Endothelial cell of umbilical vein (primary cell): Measurements from ENCODE around the gene NXPH1. TPM values are rescaled to one million over a fixed set of nuclear protein-coding genes. Genes with fewer than 3 reads are reported as not detected.

ENCODE experiments used
- BruUV-seq: library from RNA; stranded (reverse); fragments of 400-500 nt; replicated peaks from 2 replicates; lab custom pipeline; 2021; lab: Mats Ljungman, UMichigan
- CTCF ChIA-PET: fragments of 300-600, 350-600 bp; sonication (Branson Sonifier 250); formaldehyde crosslinking; loops from one replicate; lab custom pipeline; 2021; ENCODE audit warnings: antibody characterized with exemption, inconsistent platforms; lab: Charles Lee
- POLR2A ChIA-PET: fragments of 300-600, 350-600 bp; sonication (Branson Sonifier 250); formaldehyde crosslinking; loops from one replicate; lab custom pipeline; 2021; ENCODE audit warnings: antibody characterized with exemption, inconsistent platforms; lab: Charles Lee
- DNase-seq: peaks from one replicate; pipeline ENCODE4 v3.0.0-alpha.2; 2011; ENCODE audit warnings: low read depth, low spot score
- FAIRE-seq: peaks from 2 replicates; lab custom pipeline; 2011; peaks lifted over from hg19 to GRCh38; lab: Jason Lieb, UNC
- H2AFZ ChIP-seq: 2 replicates; pipeline ENCODE4 v1.6.0; 2012; ENCODE audit warnings: low read depth, low read length, control low read depth, inconsistent platforms
- H3K27ac ChIP-seq: 2 replicates; pipeline ENCODE4 v1.5.1; 2011; ENCODE audit warnings: low read depth, mild to moderate bottlenecking, control low read depth, low read length, moderate library complexity; ENCODE audit not compliant: insufficient read depth
- H3K27me3 ChIP-seq, 2 experiments: 2 replicates each; pipeline versions ENCODE4 v1.6.0 to v1.6.1; 2011; ENCODE audit warnings: low read length in 2 of 2, mixed read lengths in 1 of 2; ENCODE audit not compliant: control insufficient read depth in 2 of 2, insufficient read depth in 2 of 2
- H3K36me3 ChIP-seq, 2 experiments: 2 replicates in 1 of 2; 3 replicates in 1 of 2; pipeline ENCODE4 v1.5.1; 2011; ENCODE audit warnings: low read length in 2 of 2, mild to moderate bottlenecking in 1 of 2, moderate library complexity in 1 of 2; ENCODE audit not compliant: control insufficient read depth in 2 of 2, insufficient read depth in 2 of 2; ENCODE audit errors: extremely low read depth in 1 of 2
- H3K4me1 ChIP-seq: 3 replicates; pipeline ENCODE4 v1.5.1; 2011; ENCODE audit warnings: mild to moderate bottlenecking, low read length; ENCODE audit not compliant: control insufficient read depth, insufficient read depth; ENCODE audit errors: extremely low read depth
- H3K4me2 ChIP-seq: 2 replicates; pipeline ENCODE4 v1.6.1; 2011; ENCODE audit warnings: low read length, control low read depth, mixed read lengths; ENCODE audit not compliant: insufficient read depth
- H3K4me3 ChIP-seq, 3 experiments: fragments of 200-600 bp in 1 of 3; sonication (generic), shearing (Covaris generic) in 1 of 3; replicated peaks in 1 of 3; 2 replicates each; pipeline ENCODE4 v1.5.1; 2011 to 2016; ENCODE audit warnings: control low read depth in 3 of 3, low read length in 3 of 3, mild to moderate bottlenecking in 2 of 3, inconsistent platforms in 1 of 3, low read depth in 1 of 3, moderate library complexity in 1 of 3; ENCODE audit not compliant: insufficient read depth in 1 of 3
- H3K79me2 ChIP-seq: 2 replicates; pipeline ENCODE4 v1.6.0; 2012; ENCODE audit warnings: low read length, inconsistent platforms; ENCODE audit not compliant: control insufficient read depth, insufficient read depth
- H3K9ac ChIP-seq: replicated peaks from 2 replicates; pipeline ENCODE3; 2011; ENCODE audit warnings: low read length, control low read depth; ENCODE audit not compliant: insufficient read depth; ENCODE audit errors: extremely low read depth
- H3K9me1 ChIP-seq: replicated peaks from 3 replicates; pipeline ENCODE4 v1.6.0; 2011; ENCODE audit warnings: mild to moderate bottlenecking, low read length; ENCODE audit not compliant: control insufficient read depth, insufficient read depth; ENCODE audit errors: extremely low read depth
- H3K9me3 ChIP-seq: replicated peaks from 2 replicates; pipeline ENCODE4 v1.5.1; 2012; ENCODE audit warnings: low read length, inconsistent platforms; ENCODE audit not compliant: control insufficient read depth, insufficient read depth
- H4K20me1 ChIP-seq: replicated peaks from 2 replicates; pipeline ENCODE3; 2011; ENCODE audit warnings: mild to moderate bottlenecking, low read length; ENCODE audit not compliant: control insufficient read depth, insufficient read depth; ENCODE audit errors: extremely low read depth
- EZH2 ChIP-seq: IDR thresholded peaks from 2 replicates; pipeline ENCODE4 v1.6.1; 2012; ENCODE audit warnings: borderline replicate concordance, low read depth, mild to moderate bottlenecking, moderate library complexity, low read length, inconsistent platforms; ENCODE audit not compliant: severe bottlenecking
- FOS ChIP-seq: IDR thresholded peaks from 2 replicates; pipeline ENCODE4 v1.6.1; 2011; ENCODE audit warnings: mild to moderate bottlenecking, low read length, moderate library complexity, borderline replicate concordance; ENCODE audit not compliant: insufficient read depth
- GATA2 ChIP-seq: IDR thresholded peaks from 2 replicates; pipeline ENCODE4 v1.7.0; 2011; ENCODE audit warnings: low read depth, mild to moderate bottlenecking, moderate library complexity, mixed read lengths, low read length; ENCODE audit not compliant: insufficient read length, insufficient read depth
- JUN ChIP-seq: IDR thresholded peaks from 2 replicates; pipeline ENCODE4 v1.6.1; 2011; ENCODE audit warnings: borderline replicate concordance, low read depth; ENCODE audit not compliant: insufficient read length, insufficient read depth
- MYC ChIP-seq: IDR thresholded peaks from one replicate; pipeline ENCODE4 v1.6.1; 2011; ENCODE audit warnings: mild to moderate bottlenecking, low read depth, low read length
- POLR2A ChIP-seq: IDR thresholded peaks from 2 replicates; pipeline ENCODE4 v1.6.1; 2012; ENCODE audit warnings: low read depth, mild to moderate bottlenecking, control low read depth, low read length
- POLR2AphosphoS5 ChIP-seq: IDR thresholded peaks from 2 replicates; pipeline ENCODE4 v1.6.1; 2012; ENCODE audit warnings: low read depth, mild to moderate bottlenecking, control low read depth, low read length, moderate library complexity; ENCODE audit not compliant: insufficient read depth
- dilution Hi-C: fragments of 300-500 bp; cut with MboI; formaldehyde crosslinking; loops from one replicate; pipeline ENCODE4 v1.15.0; 2019; ENCODE audit warnings: low sequenced_read_pairs; ENCODE audit not compliant: extremely low pct_ligation_motif_present
- intact Hi-C: fragments of 100-400 bp; cut with micrococcal nuclease; formaldehyde crosslinking; loops from one replicate; pipeline ENCODE4 v1.10.0; 2022
- polyA plus RNA-seq, 4 experiments: library from polyadenylated mRNA; depleted of rRNA in 3 of 4; stranded (reverse) in 3 of 4; unstranded in 1 of 4; fragments of >200 nt; gene quantifications; 2 replicates each; pipeline versions ENCODE4 v1.2.1 to v1.2.3, GENCODE V29; 2011 to 2012; ENCODE audit warnings: missing spikeins in 1 of 4
- total RNA-seq: library from RNA; stranded (reverse); gene quantifications from 2 replicates; pipeline ENCODE4 v1.2.3, GENCODE V29; 2021
- TF ChIP-seq, protein P1 (sequence below), 2 donors: IDR thresholded peaks; 1 replicate in 1 of 2; 2 replicates in 1 of 2; pipeline ENCODE4 v1.5.1; 2011; ENCODE audit warnings: low read length in 2 of 2, mild to moderate bottlenecking in 2 of 2, moderate library complexity in 2 of 2, control low read depth in 1 of 2, inconsistent platforms in 1 of 2, low read depth in 1 of 2; ENCODE audit not compliant: insufficient read depth in 1 of 2; ENCODE audit errors: extremely low read depth in 1 of 2
- TF ChIP-seq, protein P2 (sequence below): IDR thresholded peaks from 2 replicates; pipeline ENCODE4 v1.6.1; 2011; ENCODE audit not compliant: insufficient read depth, insufficient read length

NXPH1 gene
- total and polyA plus RNA-seq, 2 donors (not counting 3 experiments of a cell fraction or from before 2014, with no cell fraction given): not detected

DNA sequence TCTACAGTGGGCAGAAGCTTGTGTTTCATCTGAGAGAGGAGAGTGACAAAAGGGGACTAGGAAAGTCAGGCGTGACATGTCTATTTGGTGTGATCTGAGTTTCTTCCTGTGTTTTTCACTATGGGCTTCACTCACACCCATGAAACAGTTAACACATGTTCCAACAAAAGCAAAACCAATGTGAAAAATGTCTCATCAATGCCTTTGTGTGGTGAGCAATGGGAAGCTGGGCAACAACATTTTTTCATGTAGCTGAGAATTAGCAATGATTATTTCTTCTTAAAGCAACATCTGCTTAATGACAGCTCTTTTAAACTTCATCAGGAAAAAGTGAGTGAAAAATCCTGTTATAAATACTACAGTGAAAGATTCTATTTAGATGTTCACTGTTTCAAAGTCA is 76.2 kb downstream of the NXPH1 start:
- intact Hi-C loops: no loop called here
- ChIA-PET CTCF (no interaction called here), POLR2A (no interaction called here)
- dilution Hi-C loops: no loop called here
- BruUV-seq: no TSS peak
- no peak overlapping the region for H3K27ac ChIP-seq
- H3K9me1 ChIP-seq: no peaks in the 10 kb centered on the region
- TF ChIP-seq POLR2AphosphoS5: no peak
- TF ChIP-seq MYC: no peak
- TF ChIP-seq FOS: no peak
- no peak for TF ChIP-seq POLR2A
- no peak for TF ChIP-seq GATA2
- TF ChIP-seq, protein P1, sequence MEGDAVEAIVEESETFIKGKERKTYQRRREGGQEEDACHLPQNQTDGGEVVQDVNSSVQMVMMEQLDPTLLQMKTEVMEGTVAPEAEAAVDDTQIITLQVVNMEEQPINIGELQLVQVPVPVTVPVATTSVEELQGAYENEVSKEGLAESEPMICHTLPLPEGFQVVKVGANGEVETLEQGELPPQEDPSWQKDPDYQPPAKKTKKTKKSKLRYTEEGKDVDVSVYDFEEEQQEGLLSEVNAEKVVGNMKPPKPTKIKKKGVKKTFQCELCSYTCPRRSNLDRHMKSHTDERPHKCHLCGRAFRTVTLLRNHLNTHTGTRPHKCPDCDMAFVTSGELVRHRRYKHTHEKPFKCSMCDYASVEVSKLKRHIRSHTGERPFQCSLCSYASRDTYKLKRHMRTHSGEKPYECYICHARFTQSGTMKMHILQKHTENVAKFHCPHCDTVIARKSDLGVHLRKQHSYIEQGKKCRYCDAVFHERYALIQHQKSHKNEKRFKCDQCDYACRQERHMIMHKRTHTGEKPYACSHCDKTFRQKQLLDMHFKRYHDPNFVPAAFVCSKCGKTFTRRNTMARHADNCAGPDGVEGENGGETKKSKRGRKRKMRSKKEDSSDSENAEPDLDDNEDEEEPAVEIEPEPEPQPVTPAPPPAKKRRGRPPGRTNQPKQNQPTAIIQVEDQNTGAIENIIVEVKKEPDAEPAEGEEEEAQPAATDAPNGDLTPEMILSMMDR (IDR thresholded peaks at IDR 0.05; ENCODE audit: extremely low read depth in 1 of 2, insufficient read depth in 1 of 2, low read depth in 1 of 2, low read length in 2 of 2): no peak
- no peak for TF ChIP-seq EZH2
- no peak for TF ChIP-seq JUN
- TF ChIP-seq, protein P2, sequence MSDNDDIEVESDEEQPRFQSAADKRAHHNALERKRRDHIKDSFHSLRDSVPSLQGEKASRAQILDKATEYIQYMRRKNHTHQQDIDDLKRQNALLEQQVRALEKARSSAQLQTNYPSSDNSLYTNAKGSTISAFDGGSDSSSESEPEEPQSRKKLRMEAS: no peak
- no peak overlapping the region for H3K4me2 ChIP-seq
- no peaks in the 10 kb centered on the region for H3K36me3 ChIP-seq
- H3K4me1 ChIP-seq: no peaks in the 10 kb centered on the region
- no peaks in the 10 kb centered on the region for H3K27me3 ChIP-seq
- FAIRE-seq (no peak), DNase-seq (no peak)
- H3K9me3 ChIP-seq: peaks cover 9% of the 10 kb centered on the region
- H3K4me3 ChIP-seq: no peak overlapping the region
- H4K20me1 ChIP-seq: no peaks in the 10 kb centered on the region
- no peaks in the 10 kb centered on the region for H3K79me2 ChIP-seq
- H3K9ac ChIP-seq: no peak overlapping the region
- no peak overlapping the region for H2AFZ ChIP-seq
